GM18517 (cell line): Measurements from ENCODE around the gene MISP.

ENCODE experiments used
- ATAC-seq: cut with Tn5 transposase; IDR thresholded peaks from one replicate; pipeline ENCODE4 v1.9.1; 2021; ENCODE audit warnings: mild to moderate bottlenecking, moderate library complexity; ENCODE audit not compliant: unreplicated experiment

Gene MISP

GRCh38 chr19:806815-807421, 56.0 kb downstream of the MISP start:
- no peak for ATAC-seq

GRCh38 chr19:807627-808422, 56.9 kb downstream of the MISP start:
- no peak for ATAC-seq

- no peak for ATAC-seq
Measured at GRCh38 chr19:808423-808775, 57.5 kb downstream of the MISP start.

GRCh38 chr19:810077-810855, 59.4 kb downstream of the MISP start:
- no peak for ATAC-seq

GRCh38 chr19:810883-811489, 60.1 kb downstream of the MISP start:
- no peak for ATAC-seq

- ATAC-seq: no peak
Measured at GRCh38 chr19:811506-812048, 60.7 kb downstream of the MISP start.

- no peak for ATAC-seq
Measured at GRCh38 chr19:812049-812746, 61.3 kb downstream of the MISP start.

- no peak for ATAC-seq
Measured at GRCh38 chr19:812747-813218, 61.9 kb downstream of the MISP start.

GRCh38 chr19:813219-814151, 62.6 kb downstream of the MISP start:
- ATAC-seq: no peak
